Cerebellar cortex (tissue), 1 donor: ENCODE data around the gene ETV5.

Experiments used
- DNase-seq: peaks from one replicate; pipeline ENCODE4 v3.0.0-alpha.2; 2015; ENCODE audit warnings: low spot score

ETV5 gene

GRCh38 chr3:186123012-186123411 is 14.1 kb upstream of the ETV5 start:
- no peak for DNase-seq

- no peak for DNase-seq
These were observed 13.1 kb upstream of the ETV5 start for GRCh38 chr3:186121968-186122367.

- no peak for DNase-seq
These were observed 12.4 kb upstream of the ETV5 start for GRCh38 chr3:186121278-186121677.

GRCh38 chr3:186119499-186119898 is 10.6 kb upstream of the ETV5 start:
- DNase-seq = no peak

- DNase-seq = no peak
These were observed 9.8 kb upstream of the ETV5 start for GRCh38 chr3:186118692-186119091.

GRCh38 chr3:186117521-186118134 is 8.7 kb upstream of the ETV5 start:
- DNase-seq = no peak

- no peak for DNase-seq
These were observed 6.5 kb upstream of the ETV5 start for GRCh38 chr3:186115239-186115996.

- no peak for DNase-seq
These were observed 2.4 kb upstream of the ETV5 start for GRCh38 chr3:186110975-186111974.

- peak; percentile 40 for DNase-seq
These were observed 1.3 kb upstream of the ETV5 start for GRCh38 chr3:186109897-186110803.

GRCh38 chr3:186108106-186108940 is 566 bp downstream of the ETV5 start:
- DNase-seq = peak; percentile 66

GRCh38 chr3:186107215-186108105 is 1.4 kb downstream of the ETV5 start:
- DNase-seq = peak; percentile 78

- no peak for DNase-seq
These were observed 3.3 kb downstream of the ETV5 start for GRCh38 chr3:186105543-186105942.

- DNase-seq = peak; percentile 29
These were observed 6.2 kb downstream of the ETV5 start for GRCh38 chr3:186102687-186103086.

GRCh38 chr3:186100398-186100797 is 8.5 kb downstream of the ETV5 start:
- no peak for DNase-seq

GRCh38 chr3:186099178-186099577 is 9.7 kb downstream of the ETV5 start:
- peak; percentile 92 for DNase-seq

GRCh38 chr3:186098740-186099139 is 10.1 kb downstream of the ETV5 start:
- DNase-seq = no peak

- DNase-seq = peak; percentile 87
These were observed 11.0 kb downstream of the ETV5 start for GRCh38 chr3:186097663-186098451.

- no peak for DNase-seq
These were observed 11.6 kb downstream of the ETV5 start for GRCh38 chr3:186097317-186097662.

- no peak for DNase-seq
These were observed 12.6 kb downstream of the ETV5 start for GRCh38 chr3:186096290-186096689.
